GM23338 (cell line): Measurements from ENCODE around the gene NT5M. TPM values are rescaled to one million over a fixed set of nuclear protein-coding genes. Genes with fewer than 3 reads are reported as not detected.

Source experiments
- ATAC-seq: fragments of 200-7000 bp; cut with Tn5 transposase; 3 replicates; pipeline ENCODE4 v1.9.1; 2020
- DNase-seq: peaks from one replicate; pipeline ENCODE4 v3.0.0-alpha.2; 2015; ENCODE audit warnings: low spot score
- H2AFZ ChIP-seq: fragments of 200-600 bp; sonication (generic); 2 replicates; pipeline ENCODE4 v1.8.0; 2016; ENCODE audit warnings: antibody characterized with exemption, mild to moderate bottlenecking, moderate library complexity
- H3F3A ChIP-seq: fragments of 200-600 bp; sonication (generic); replicated peaks from 2 replicates; pipeline ENCODE4 v1.8.0; 2017; ENCODE audit warnings: antibody characterized with exemption, mixed run types, low read depth
- H3K27ac ChIP-seq: fragments of 200-600 bp; sonication (generic); 2 replicates; pipeline ENCODE4 v1.6.1; 2016; ENCODE audit warnings: low read depth
- H3K27me3 ChIP-seq: fragments of 200-600 bp; sonication (generic); 2 replicates; pipeline ENCODE4 v1.8.0; 2016; ENCODE audit warnings: mild to moderate bottlenecking, mixed run types, moderate library complexity; ENCODE audit not compliant: insufficient read depth
- H3K36me3 ChIP-seq: fragments of 200-600 bp; sonication (generic); 2 replicates; pipeline ENCODE4 v1.8.0; 2016; ENCODE audit warnings: mild to moderate bottlenecking; ENCODE audit not compliant: insufficient read depth
- H3K4me1 ChIP-seq: fragments of 200-600 bp; sonication (generic); 2 replicates; pipeline ENCODE4 v1.8.0; 2016; ENCODE audit warnings: mild to moderate bottlenecking, moderate library complexity; ENCODE audit not compliant: insufficient read depth
- H3K4me2 ChIP-seq: fragments of 200-600 bp; sonication (generic); 2 replicates; pipeline ENCODE4 v1.7.1; 2017; ENCODE audit warnings: mixed run types
- H3K4me3 ChIP-seq: fragments of 200-600 bp; sonication (generic); 2 replicates; pipeline ENCODE4 v1.6.1; 2016; ENCODE audit warnings: mixed run types
- H3K79me2 ChIP-seq: fragments of 200-600 bp; sonication (generic); replicated peaks from 2 replicates; pipeline ENCODE4 v1.8.0; 2017; ENCODE audit warnings: mild to moderate bottlenecking; ENCODE audit not compliant: insufficient read depth
- H3K9me2 ChIP-seq: fragments of 200-600 bp; sonication (generic); 2 replicates; pipeline ENCODE4 v1.8.0; 2017; ENCODE audit not compliant: insufficient read depth
- H4K20me1 ChIP-seq: fragments of 200-600 bp; sonication (generic); replicated peaks from 2 replicates; pipeline ENCODE4 v1.8.0; 2017; ENCODE audit warnings: mild to moderate bottlenecking; ENCODE audit not compliant: insufficient read depth
- H3K27ac Mint-ChIP-seq: 2 replicates; pipeline ENCODE4 v1.8.0; 2020; ENCODE audit warnings: inconsistent platforms, mild to moderate bottlenecking, moderate library complexity, mixed read lengths
- H3K27me3 Mint-ChIP-seq: 3 replicates; pipeline ENCODE4 v1.8.0; 2022; ENCODE audit warnings: low read depth, mild to moderate bottlenecking, moderate library complexity, mixed read lengths, inconsistent platforms; ENCODE audit not compliant: insufficient read depth, poor library complexity
- H3K36me3 Mint-ChIP-seq: 3 replicates; pipeline ENCODE4 v1.8.0; 2021; ENCODE audit warnings: low read depth, mild to moderate bottlenecking, inconsistent platforms, moderate library complexity, mixed read lengths
- H3K4me1 Mint-ChIP-seq: 3 replicates; pipeline ENCODE4 v1.8.0; 2020; ENCODE audit warnings: mild to moderate bottlenecking, inconsistent platforms, mixed read lengths
- H3K4me3 Mint-ChIP-seq: 3 replicates; pipeline ENCODE4 v1.8.0; 2021; ENCODE audit warnings: moderate library complexity, mild to moderate bottlenecking, inconsistent platforms, mixed read lengths
- H3K9me3 Mint-ChIP-seq: 3 replicates; pipeline ENCODE4 v1.8.0; 2020; ENCODE audit warnings: moderate library complexity, mild to moderate bottlenecking, inconsistent platforms, mixed read lengths
- EZH2 ChIP-seq: fragments of 200-600 bp; sonication (generic); IDR thresholded peaks from one replicate; pipeline ENCODE4 v1.8.0; 2017; ENCODE audit warnings: antibody characterized with exemption, mild to moderate bottlenecking, low read depth; ENCODE audit not compliant: unreplicated experiment
- EZH2phosphoT487 ChIP-seq: fragments of 200-600 bp; sonication (generic); IDR thresholded peaks from one replicate; pipeline ENCODE4 v1.8.1; 2018; ENCODE audit warnings: antibody characterized with exemption; ENCODE audit not compliant: unreplicated experiment
- JUNB ChIP-seq: IDR thresholded peaks from one replicate; pipeline ENCODE4 v1.6.1; 2016; ENCODE audit warnings: antibody characterized with exemption; ENCODE audit not compliant: unreplicated experiment
- STAT1 ChIP-seq: IDR thresholded peaks from one replicate; pipeline ENCODE4 v1.6.1; 2016; ENCODE audit warnings: antibody characterized with exemption; ENCODE audit not compliant: unreplicated experiment
- polyA plus RNA-seq: library from polyadenylated mRNA; unstranded; fragments of >200 nt; fragmentation: Nextera tagmentation; extraction: Ambion mirVana; gene quantifications from 2 replicates; pipeline ENCODE4 v1.2.1, GENCODE V29; 2016
- total RNA-seq: library from RNA; depleted of rRNA; stranded (reverse); fragments of >200 nt; shearing (Covaris generic); gene quantifications from 2 replicates; pipeline ENCODE4 v1.2.3, GENCODE V29; 2014
- TF ChIP-seq, protein P1 (sequence below): IDR thresholded peaks from one replicate; pipeline ENCODE4 v1.6.1; 2018; ENCODE audit warnings: antibody characterized with exemption; ENCODE audit not compliant: unreplicated experiment
- TF ChIP-seq, protein P2 (sequence below): IDR thresholded peaks from 2 replicates; pipeline ENCODE4 v1.6.1; 2016; ENCODE audit warnings: antibody characterized with exemption

The NT5M gene
- total and polyA plus RNA-seq, 2 experiments from 2014 or later: 6.0 to 10.6 TPM

DNA sequence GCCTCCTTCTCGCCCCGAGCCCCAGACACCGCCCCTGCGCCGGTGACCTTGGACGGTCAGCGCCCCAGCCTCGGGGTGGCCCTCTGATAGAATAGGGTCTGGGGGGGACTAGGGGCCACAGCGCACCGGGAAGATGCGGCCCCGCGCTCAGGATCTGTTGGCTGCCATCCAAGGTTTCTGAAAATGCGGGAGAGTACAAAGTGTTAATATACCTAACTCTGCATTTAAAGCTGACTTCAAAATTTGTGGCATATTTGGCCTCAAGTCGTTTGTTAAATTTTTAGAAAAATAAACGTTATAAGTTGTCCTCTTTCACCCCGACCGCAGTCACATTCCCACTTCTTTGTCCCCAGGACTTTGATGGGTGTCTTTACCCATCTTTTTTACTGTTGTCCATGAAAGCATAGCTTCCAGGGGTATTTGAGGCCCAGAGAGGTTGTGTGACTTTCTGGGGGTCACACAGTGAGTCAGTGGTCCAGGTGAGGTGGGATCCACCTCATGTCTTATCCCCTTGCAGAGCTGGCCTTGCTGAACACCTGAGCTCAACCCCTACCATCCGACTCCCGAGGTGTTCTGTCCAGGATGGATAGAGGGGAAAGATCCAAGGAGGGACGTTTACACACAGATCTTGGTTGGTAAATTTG is 796 bp downstream of the NT5M start:
- H3K4me3 ChIP-seq: peak overlapping the region; percentile 78
- H3K36me3 ChIP-seq: no peaks in the 10 kb centered on the region
- no peak for DNase-seq
- no peaks in the 10 kb centered on the region for H3K9me3 Mint-ChIP-seq
- peaks cover 12% of the 10 kb centered on the region for H3K27me3 ChIP-seq
- TF ChIP-seq EZH2 (peak; percentile 4), EZH2phosphoT487 (no peak), STAT1 (no peak)
- TF ChIP-seq, protein P1, sequence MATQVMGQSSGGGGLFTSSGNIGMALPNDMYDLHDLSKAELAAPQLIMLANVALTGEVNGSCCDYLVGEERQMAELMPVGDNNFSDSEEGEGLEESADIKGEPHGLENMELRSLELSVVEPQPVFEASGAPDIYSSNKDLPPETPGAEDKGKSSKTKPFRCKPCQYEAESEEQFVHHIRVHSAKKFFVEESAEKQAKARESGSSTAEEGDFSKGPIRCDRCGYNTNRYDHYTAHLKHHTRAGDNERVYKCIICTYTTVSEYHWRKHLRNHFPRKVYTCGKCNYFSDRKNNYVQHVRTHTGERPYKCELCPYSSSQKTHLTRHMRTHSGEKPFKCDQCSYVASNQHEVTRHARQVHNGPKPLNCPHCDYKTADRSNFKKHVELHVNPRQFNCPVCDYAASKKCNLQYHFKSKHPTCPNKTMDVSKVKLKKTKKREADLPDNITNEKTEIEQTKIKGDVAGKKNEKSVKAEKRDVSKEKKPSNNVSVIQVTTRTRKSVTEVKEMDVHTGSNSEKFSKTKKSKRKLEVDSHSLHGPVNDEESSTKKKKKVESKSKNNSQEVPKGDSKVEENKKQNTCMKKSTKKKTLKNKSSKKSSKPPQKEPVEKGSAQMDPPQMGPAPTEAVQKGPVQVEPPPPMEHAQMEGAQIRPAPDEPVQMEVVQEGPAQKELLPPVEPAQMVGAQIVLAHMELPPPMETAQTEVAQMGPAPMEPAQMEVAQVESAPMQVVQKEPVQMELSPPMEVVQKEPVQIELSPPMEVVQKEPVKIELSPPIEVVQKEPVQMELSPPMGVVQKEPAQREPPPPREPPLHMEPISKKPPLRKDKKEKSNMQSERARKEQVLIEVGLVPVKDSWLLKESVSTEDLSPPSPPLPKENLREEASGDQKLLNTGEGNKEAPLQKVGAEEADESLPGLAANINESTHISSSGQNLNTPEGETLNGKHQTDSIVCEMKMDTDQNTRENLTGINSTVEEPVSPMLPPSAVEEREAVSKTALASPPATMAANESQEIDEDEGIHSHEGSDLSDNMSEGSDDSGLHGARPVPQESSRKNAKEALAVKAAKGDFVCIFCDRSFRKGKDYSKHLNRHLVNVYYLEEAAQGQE: no peak
- ATAC-seq: no peak
- no peaks in the 10 kb centered on the region for H4K20me1 ChIP-seq
- H3K9me2 ChIP-seq: no peaks in the 10 kb centered on the region
- peaks cover 23% of the 10 kb centered on the region for H3K4me1 Mint-ChIP-seq
- peak overlapping the region; percentile 79 for H3K4me3 Mint-ChIP-seq
- H3K27me3 Mint-ChIP-seq: peaks cover 11% of the 10 kb centered on the region
- peak overlapping the region; percentile 85 for H2AFZ ChIP-seq
- H3K27ac ChIP-seq: no peak overlapping the region
- peak overlapping the region; percentile 83 for H3K4me2 ChIP-seq
- H3K4me1 ChIP-seq: peaks cover 23% of the 10 kb centered on the region
- H3F3A ChIP-seq: peaks cover 9% of the 10 kb centered on the region
- H3K27ac Mint-ChIP-seq: no peak overlapping the region
- H3K36me3 Mint-ChIP-seq: peaks cover 11% of the 10 kb centered on the region
- no peaks in the 10 kb centered on the region; the same call in 1 of the 2 replicates for H3K79me2 ChIP-seq

DNA sequence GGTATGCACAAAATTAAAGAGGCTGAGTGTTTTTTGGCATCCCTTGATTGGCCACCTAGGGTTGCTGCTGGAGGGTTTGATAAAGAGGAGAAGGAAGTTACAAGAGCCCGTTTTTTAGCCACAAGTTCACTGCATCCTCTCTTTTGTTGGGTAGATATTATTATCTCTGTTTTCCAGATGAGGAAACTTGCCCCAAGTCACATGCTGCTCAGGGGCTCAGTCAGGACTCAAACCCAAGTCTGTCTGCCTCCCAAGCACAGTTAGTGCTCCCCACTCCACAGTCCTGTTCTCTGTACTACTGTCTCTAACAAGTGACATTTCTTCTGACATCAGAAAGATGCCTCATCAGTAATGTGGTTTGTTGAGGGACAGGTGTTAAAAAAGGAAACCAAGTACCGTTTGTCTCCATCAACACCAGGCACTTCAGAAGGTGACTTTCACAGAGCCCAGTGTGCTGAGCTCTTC is 1.4 kb downstream of the NT5M start:
- H3K27me3 Mint-ChIP-seq: peaks cover 11% of the 10 kb centered on the region
- Histone ChIP-seq H3K36me3 (no peaks in the 10 kb centered on the region), H2AFZ (no peak overlapping the region), H3K4me1 (peaks cover 23% of the 10 kb centered on the region), H3K27me3 (peaks cover 12% of the 10 kb centered on the region), H3K27ac (no peak overlapping the region), H3F3A (peaks cover 9% of the 10 kb centered on the region), H3K79me2 (no peaks in the 10 kb centered on the region; the same call in 1 of the 2 replicates), H3K4me2 (peak overlapping the region; percentile 83), H3K9me2 (no peaks in the 10 kb centered on the region), H4K20me1 (no peaks in the 10 kb centered on the region), H3K4me3 (peak overlapping the region; percentile 78)
- H3K27ac Mint-ChIP-seq: no peak overlapping the region
- H3K4me1 Mint-ChIP-seq: peaks cover 23% of the 10 kb centered on the region
- ATAC-seq: no peak
- H3K9me3 Mint-ChIP-seq: no peaks in the 10 kb centered on the region
- H3K36me3 Mint-ChIP-seq: peaks cover 16% of the 10 kb centered on the region
- peak overlapping the region; percentile 79 for H3K4me3 Mint-ChIP-seq
- no peak for DNase-seq
- no peak for TF ChIP-seq JUNB
- TF ChIP-seq EZH2: no peak
- TF ChIP-seq, protein P2, sequence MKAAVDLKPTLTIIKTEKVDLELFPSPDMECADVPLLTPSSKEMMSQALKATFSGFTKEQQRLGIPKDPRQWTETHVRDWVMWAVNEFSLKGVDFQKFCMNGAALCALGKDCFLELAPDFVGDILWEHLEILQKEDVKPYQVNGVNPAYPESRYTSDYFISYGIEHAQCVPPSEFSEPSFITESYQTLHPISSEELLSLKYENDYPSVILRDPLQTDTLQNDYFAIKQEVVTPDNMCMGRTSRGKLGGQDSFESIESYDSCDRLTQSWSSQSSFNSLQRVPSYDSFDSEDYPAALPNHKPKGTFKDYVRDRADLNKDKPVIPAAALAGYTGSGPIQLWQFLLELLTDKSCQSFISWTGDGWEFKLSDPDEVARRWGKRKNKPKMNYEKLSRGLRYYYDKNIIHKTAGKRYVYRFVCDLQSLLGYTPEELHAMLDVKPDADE: no peak
- TF ChIP-seq, protein P1: no peak
